ENCODE data around the gene WIF1.

DNA sequence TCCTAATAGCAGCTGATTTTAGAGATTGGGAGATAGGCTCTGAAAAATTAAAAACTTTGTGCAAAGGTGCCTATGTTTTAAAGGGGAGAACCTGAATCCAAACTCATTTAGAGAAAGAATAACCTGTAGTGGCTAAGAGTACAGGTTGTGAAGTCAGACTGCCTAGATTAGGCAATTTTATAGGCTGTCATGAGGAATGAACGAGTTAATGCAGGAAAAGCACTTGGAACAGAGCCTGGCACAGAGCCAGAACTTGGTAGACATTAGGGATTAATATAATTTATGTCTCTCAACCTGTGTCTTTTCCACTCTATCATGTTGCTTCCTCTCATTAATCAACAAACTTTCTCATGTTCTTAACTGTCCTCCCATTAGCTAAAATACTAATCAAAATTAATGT is 98.1 kb downstream of the WIF1 start:
- TF ChIP-seq, protein P1, sequence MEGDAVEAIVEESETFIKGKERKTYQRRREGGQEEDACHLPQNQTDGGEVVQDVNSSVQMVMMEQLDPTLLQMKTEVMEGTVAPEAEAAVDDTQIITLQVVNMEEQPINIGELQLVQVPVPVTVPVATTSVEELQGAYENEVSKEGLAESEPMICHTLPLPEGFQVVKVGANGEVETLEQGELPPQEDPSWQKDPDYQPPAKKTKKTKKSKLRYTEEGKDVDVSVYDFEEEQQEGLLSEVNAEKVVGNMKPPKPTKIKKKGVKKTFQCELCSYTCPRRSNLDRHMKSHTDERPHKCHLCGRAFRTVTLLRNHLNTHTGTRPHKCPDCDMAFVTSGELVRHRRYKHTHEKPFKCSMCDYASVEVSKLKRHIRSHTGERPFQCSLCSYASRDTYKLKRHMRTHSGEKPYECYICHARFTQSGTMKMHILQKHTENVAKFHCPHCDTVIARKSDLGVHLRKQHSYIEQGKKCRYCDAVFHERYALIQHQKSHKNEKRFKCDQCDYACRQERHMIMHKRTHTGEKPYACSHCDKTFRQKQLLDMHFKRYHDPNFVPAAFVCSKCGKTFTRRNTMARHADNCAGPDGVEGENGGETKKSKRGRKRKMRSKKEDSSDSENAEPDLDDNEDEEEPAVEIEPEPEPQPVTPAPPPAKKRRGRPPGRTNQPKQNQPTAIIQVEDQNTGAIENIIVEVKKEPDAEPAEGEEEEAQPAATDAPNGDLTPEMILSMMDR (IDR thresholded peaks at IDR 0.05), result no peak
- TF ChIP-seq POLR2A (IDR thresholded peaks at IDR 0.05), result no peak

All from esophagus squamous epithelium (tissue), 4 donors.